ENCODE results near the gene CDK11A.
"Not testable (repeated sequence)": the region's sequence is repeated elsewhere in the genome, so short reads cannot be mapped to it uniquely, and the experiment has no call there.

CDK11A gene

GRCh38 chr1:1676087-1676486, 48.1 kb downstream of the CDK11A start:
- H3K9me3 ChIP-seq; H3K4me3 ChIP-seq; H3K36me3 ChIP-seq (replicated peaks); DNase-seq (ENCODE audit: low spot score in 2 of 2); in situ Hi-C loops (cut with MboI; ENCODE audit: low sequenced_read_pairs); H3K4me1 ChIP-seq; H3K27me3 ChIP-seq (ENCODE audit: low read depth): not testable (repeated sequence)

- H3K4me1 ChIP-seq; H3K4me3 ChIP-seq; H3K27me3 ChIP-seq (ENCODE audit: low read depth); DNase-seq (ENCODE audit: low spot score in 2 of 2); in situ Hi-C loops (cut with MboI; ENCODE audit: low sequenced_read_pairs); H3K36me3 ChIP-seq (replicated peaks); H3K9me3 ChIP-seq: not testable (repeated sequence)
Measured at GRCh38 chr1:1675218-1675617, 48.9 kb downstream of the CDK11A start.

GRCh38 chr1:1674806-1675205, 49.4 kb downstream of the CDK11A start:
- H3K4me3 ChIP-seq; H3K9me3 ChIP-seq; DNase-seq (ENCODE audit: low spot score in 2 of 2); H3K4me1 ChIP-seq; H3K27me3 ChIP-seq (ENCODE audit: low read depth); H3K36me3 ChIP-seq (replicated peaks); in situ Hi-C loops (cut with MboI; ENCODE audit: low sequenced_read_pairs): not testable (repeated sequence)

- Histone ChIP-seq H3K4me3 (no peak overlapping the region), H3K4me1 (no peaks in the 10 kb centered on the region)
- in situ Hi-C loops (cut with MboI; ENCODE audit: low sequenced_read_pairs) = no loop called here
Measured at GRCh38 chr1:1672181-1672965, 51.8 kb downstream of the CDK11A start.

GRCh38 chr1:1671365-1672119, 52.6 kb downstream of the CDK11A start:
- no peaks in the 10 kb centered on the region for H3K27me3 ChIP-seq (ENCODE audit: low read depth)
- no peaks in the 10 kb centered on the region for H3K9me3 ChIP-seq
- in situ Hi-C loops (cut with MboI; ENCODE audit: low sequenced_read_pairs) = no loop called here
- H3K4me1 ChIP-seq = no peaks in the 10 kb centered on the region
- H3K36me3 ChIP-seq (replicated peaks) = peaks cover 6% of the 10 kb centered on the region; the same call in 1 of the 2 replicates
- no peak for DNase-seq (ENCODE audit: low spot score in 2 of 2)
- no peak overlapping the region for H3K4me3 ChIP-seq

More at GRCh38 chr1:1672181-1672965, 51.8 kb downstream of the CDK11A start:
- H3K27me3 ChIP-seq (ENCODE audit: low read depth) = no peaks in the 10 kb centered on the region
- peaks cover 6% of the 10 kb centered on the region; the same call in 1 of the 2 replicates for H3K36me3 ChIP-seq (replicated peaks)
- H3K9me3 ChIP-seq = no peaks in the 10 kb centered on the region
- DNase-seq (ENCODE audit: low spot score in 2 of 2) = no peak

- H3K4me3 ChIP-seq = no peak overlapping the region
- H3K36me3 ChIP-seq (replicated peaks) = peaks cover 11% of the 10 kb centered on the region
- in situ Hi-C loops (cut with MboI; ENCODE audit: low sequenced_read_pairs) = no loop called here
- no peaks in the 10 kb centered on the region for H3K27me3 ChIP-seq (ENCODE audit: low read depth)
- no peak for DNase-seq (ENCODE audit: low spot score in 2 of 2)
- no peaks in the 10 kb centered on the region for H3K4me1 ChIP-seq
- H3K9me3 ChIP-seq = no peaks in the 10 kb centered on the region
Measured at GRCh38 chr1:1670866-1671265, 53.3 kb downstream of the CDK11A start.

- Histone ChIP-seq H3K4me1 (no peaks in the 10 kb centered on the region), H3K36me3 (replicated peaks) (peaks cover 20% of the 10 kb centered on the region)
- in situ Hi-C loops (cut with MboI; ENCODE audit: low sequenced_read_pairs) = no loop called here
Measured at GRCh38 chr1:1669468-1670440, 54.4 kb downstream of the CDK11A start.

GRCh38 chr1:1666526-1666925, 57.6 kb downstream of the CDK11A start:
- no peak for DNase-seq (ENCODE audit: low spot score in 2 of 2)

More at GRCh38 chr1:1669468-1670440, 54.4 kb downstream of the CDK11A start:
- Histone ChIP-seq H3K9me3 (no peaks in the 10 kb centered on the region), H3K27me3 (ENCODE audit: low read depth) (no peaks in the 10 kb centered on the region), H3K4me3 (no peak overlapping the region)
- DNase-seq (ENCODE audit: low spot score in 2 of 2) = no peak

GRCh38 chr1:1665815-1666251, 58.3 kb downstream of the CDK11A start:
- Histone ChIP-seq H3K36me3 (replicated peaks) (peaks cover 14% of the 10 kb centered on the region), H3K4me3 (no peak overlapping the region), H3K27me3 (ENCODE audit: low read depth) (no peaks in the 10 kb centered on the region), H3K4me1 (no peaks in the 10 kb centered on the region), H3K9me3 (no peaks in the 10 kb centered on the region)
- peak in 1 of 2 experiments; percentile 64 for DNase-seq (ENCODE audit: low spot score in 2 of 2)
- in situ Hi-C loops (cut with MboI; ENCODE audit: low sequenced_read_pairs) = no loop called here

More at GRCh38 chr1:1666526-1666925, 57.6 kb downstream of the CDK11A start:
- no peaks in the 10 kb centered on the region for H3K9me3 ChIP-seq
- peaks cover 18% of the 10 kb centered on the region for H3K36me3 ChIP-seq (replicated peaks)
- H3K27me3 ChIP-seq (ENCODE audit: low read depth) = no peaks in the 10 kb centered on the region
- in situ Hi-C loops (cut with MboI; ENCODE audit: low sequenced_read_pairs) = no loop called here
- H3K4me3 ChIP-seq = no peak overlapping the region
- no peaks in the 10 kb centered on the region for H3K4me1 ChIP-seq

GRCh38 chr1:1664941-1665814, 59.0 kb downstream of the CDK11A start:
- Histone ChIP-seq H3K27me3 (ENCODE audit: low read depth) (no peaks in the 10 kb centered on the region), H3K36me3 (replicated peaks) (peaks cover 14% of the 10 kb centered on the region), H3K9me3 (no peaks in the 10 kb centered on the region), H3K4me3 (no peak overlapping the region), H3K4me1 (no peaks in the 10 kb centered on the region)
- no peak for DNase-seq (ENCODE audit: low spot score in 2 of 2)
- in situ Hi-C loops (cut with MboI; ENCODE audit: low sequenced_read_pairs) = no loop called here

GRCh38 chr1:1664318-1664717, 59.8 kb downstream of the CDK11A start:
- H3K27me3 ChIP-seq (ENCODE audit: low read depth); H3K4me1 ChIP-seq; H3K4me3 ChIP-seq; H3K9me3 ChIP-seq; DNase-seq (ENCODE audit: low spot score in 2 of 2); in situ Hi-C loops (cut with MboI; ENCODE audit: low sequenced_read_pairs): not testable (repeated sequence)
- H3K36me3 ChIP-seq (replicated peaks) = peaks cover 14% of the 10 kb centered on the region

- H3K4me3 ChIP-seq; H3K27me3 ChIP-seq (ENCODE audit: low read depth); H3K4me1 ChIP-seq; DNase-seq (ENCODE audit: low spot score in 2 of 2); in situ Hi-C loops (cut with MboI; ENCODE audit: low sequenced_read_pairs); H3K9me3 ChIP-seq: not testable (repeated sequence)
- peaks cover 14% of the 10 kb centered on the region for H3K36me3 ChIP-seq (replicated peaks)
Measured at GRCh38 chr1:1662830-1663560, 61.2 kb downstream of the CDK11A start.

Measured in HAP-1 (cell line).